ENCODE measurements around the gene JCAD. TPM values are rescaled to one million over a fixed set of nuclear protein-coding genes. Genes with fewer than 3 reads are reported as not detected.
"Not testable (repeated sequence)": the region's sequence is repeated elsewhere in the genome, so short reads cannot be mapped to it uniquely, and the experiment has no call there.

JCAD gene, protein sequence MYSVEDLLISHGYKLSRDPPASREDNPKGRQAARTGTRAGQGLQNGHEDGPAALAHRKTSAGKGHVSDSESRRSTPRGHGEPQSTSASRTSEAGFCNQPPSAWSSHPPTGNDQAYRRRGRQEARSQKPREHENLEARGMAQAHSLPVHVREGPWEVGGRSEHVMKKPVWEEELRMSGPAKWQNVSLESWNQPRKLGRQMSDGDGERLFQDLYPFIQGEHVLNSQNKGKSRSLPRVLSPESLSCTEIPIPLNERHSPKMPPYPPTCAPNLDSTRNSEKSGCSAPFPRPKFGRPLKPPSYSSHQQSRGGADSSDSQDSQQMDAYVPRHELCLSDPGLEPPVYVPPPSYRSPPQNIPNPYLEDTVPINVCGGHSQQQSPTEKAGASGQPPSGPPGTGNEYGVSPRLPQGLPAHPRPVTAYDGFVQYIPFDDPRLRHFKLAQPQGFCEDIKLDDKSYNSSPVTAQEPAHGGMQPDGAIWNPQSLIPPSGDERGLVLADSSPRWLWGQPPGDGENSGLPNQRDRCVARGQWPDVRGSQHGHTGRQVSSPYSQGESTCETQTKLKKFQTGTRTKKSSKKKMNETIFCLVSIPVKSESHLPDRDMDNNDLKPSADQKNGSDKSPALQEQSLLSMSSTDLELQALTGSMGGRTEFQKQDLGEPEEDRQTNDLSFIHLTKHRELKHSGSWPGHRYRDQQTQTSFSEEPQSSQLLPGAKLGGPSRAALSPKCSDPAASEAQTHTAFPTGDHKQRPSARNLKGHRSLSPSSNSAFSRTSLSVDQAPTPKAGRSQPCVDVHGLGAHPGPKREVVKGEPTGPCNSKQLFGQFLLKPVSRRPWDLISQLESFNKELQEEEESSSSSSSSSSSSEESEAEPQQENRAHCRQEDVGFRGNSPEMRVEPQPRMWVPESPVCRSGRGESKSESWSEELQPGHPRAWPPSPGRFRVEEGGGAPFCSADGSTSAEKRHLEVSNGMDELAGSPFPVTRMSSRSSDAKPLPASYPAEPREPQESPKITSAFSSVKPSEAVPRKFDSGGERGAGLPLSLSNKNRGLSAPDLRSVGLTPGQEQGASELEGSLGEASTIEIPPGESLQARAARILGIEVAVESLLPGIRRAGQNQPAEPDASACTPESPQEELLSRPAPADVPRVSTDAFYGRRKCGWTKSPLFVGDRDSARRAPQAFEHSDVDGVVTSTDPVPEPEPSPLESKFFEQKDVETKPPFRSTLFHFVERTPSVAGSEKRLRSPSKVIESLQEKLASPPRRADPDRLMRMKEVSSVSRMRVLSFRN (N-terminal part only)
- 19.3 TPM for total RNA-seq
- long read RNA-seq, partial matches to known transcripts: 5 of 12 reads
- long read RNA-seq, other reads (novel, unspliced or antisense): 7 of 12 reads

DNA sequence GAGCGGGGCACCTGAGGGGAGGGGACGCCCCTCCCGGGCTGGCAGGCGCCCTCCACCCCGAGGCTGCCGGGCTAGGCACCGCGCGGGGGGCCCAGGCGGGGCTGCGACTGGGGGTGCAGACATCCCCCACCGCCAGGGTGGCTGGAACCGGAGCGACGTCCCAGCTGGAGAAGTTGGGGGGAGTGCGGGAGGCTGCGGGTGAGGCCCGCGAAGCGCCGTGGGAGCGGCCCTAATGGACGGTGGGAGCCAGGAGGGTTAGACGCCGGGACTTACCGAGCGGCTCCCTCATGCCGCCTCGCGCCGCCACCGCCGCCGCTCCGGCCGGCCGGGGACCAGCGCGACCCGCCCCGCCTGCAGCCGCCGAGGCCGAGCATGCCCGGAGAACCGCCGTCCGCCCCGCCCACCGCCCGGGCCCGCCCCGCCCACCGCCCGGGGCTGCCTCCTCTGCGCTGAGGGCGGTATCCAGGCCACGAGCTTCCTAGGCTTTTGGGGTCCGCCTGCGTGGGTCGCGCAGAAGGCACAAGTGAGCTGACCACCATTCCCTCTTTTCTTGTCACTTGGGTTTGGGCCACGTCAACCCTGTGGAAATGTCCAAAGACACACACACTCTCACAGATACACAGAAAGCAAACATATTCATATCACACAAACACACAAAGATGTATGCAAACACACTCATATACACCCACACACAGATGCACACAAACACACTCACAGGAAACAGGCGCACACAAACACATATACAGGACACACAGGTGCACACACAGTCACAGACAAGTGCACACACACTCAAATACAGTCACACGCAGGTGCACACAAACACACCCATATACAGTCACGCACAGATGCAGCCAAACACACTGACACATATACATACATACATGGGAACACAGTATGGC lies at the start of gene JCAD:
TSS of gene JCAD (minus strand) at position 378 of the 899 bp plus-strand sequence. CDS start 11,774 bp downstream, outside the sequence.
- intact Hi-C loops (cut with DNase I): loop anchor here (5.0 to 10.0 kb wide), 2 partner anchors 128 to 1255 kb away; no protein-coding TSS in a partner anchor
- DNase-seq (ENCODE audit: low spot score): peak; percentile 88

GRCh38 chr10:30106987-30107386 lies 47.6 kb upstream of the JCAD start:
- intact Hi-C loops (cut with DNase I): no loop called here
- DNase-seq (ENCODE audit: low spot score): no peak

GRCh38 chr10:30103595-30104320 lies 44.4 kb upstream of the JCAD start:
- intact Hi-C loops (cut with DNase I): no loop called here

GRCh38 chr10:30099706-30100105 lies 40.3 kb upstream of the JCAD start:
- DNase-seq (ENCODE audit: low spot score); intact Hi-C loops (cut with DNase I): not testable (repeated sequence)

More at GRCh38 chr10:30103595-30104320, 44.4 kb upstream of the JCAD start:
- no peak for DNase-seq (ENCODE audit: low spot score)

GRCh38 chr10:30099101-30099500 lies 39.7 kb upstream of the JCAD start:
- intact Hi-C loops (cut with DNase I): no loop called here
- DNase-seq (ENCODE audit: low spot score): no peak

- intact Hi-C loops (cut with DNase I): no loop called here
- no peak for DNase-seq (ENCODE audit: low spot score)
Measured at GRCh38 chr10:30098629-30099028, 39.2 kb upstream of the JCAD start.

DNA sequence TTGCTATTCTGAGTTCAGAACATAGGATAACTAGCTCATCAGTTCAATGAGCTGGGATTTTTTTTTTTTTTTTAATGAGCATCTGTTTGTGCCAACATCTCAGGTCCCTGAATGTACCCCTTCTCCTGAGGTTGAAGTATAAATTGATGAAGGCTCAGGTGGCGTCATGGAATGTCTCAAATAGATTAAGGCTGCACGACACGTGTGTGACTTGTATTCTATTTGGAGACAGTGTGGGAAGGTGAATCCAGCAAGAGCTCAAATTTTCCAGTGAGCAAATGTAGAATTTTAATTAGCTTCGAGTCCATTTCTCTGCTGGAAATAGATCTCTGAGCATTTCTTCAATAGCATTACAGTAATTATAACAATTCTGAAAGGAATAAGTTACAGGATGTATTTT lies 37.2 kb upstream of the JCAD start:
- no peak for DNase-seq (ENCODE audit: low spot score)
- intact Hi-C loops (cut with DNase I): no loop called here

DNA sequence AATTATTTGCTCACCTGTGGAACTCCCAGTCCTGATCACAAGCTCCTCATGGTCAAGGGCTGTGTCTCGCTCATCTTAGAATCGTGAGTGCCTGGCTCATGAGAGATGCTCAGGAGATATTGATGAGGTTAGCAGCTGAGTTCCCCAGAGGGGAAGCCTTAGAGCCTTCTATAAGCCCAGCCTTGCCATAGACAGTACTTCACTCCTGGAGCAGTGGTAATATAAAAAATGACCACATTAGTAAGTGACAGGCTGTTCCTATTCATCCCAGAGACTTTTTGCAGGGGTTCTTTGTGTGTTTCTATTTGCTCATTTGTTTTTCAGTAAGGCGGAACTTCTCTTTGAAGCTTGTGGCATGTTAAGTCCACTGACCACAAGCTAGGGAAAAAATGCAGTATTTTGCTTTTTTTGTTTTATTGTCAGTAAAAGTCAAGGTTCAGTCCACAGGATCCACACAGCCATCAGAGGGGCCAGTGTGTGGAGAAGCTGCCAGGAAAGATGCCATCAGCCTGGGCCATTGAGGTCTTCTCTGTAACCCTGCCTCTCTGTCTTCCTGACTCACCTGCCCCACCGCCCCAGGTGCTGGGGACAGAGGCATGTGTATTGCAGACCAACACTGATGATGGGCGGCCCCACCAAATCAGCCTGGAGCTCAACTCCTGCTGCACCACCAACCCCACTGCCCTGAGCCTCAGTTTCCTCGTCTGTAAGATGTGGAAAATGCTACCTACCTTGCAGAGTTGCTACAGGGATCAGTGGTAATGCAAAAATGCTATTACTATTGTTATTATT lies 36.4 kb upstream of the JCAD start:
- no peak for DNase-seq (ENCODE audit: low spot score)

DNA sequence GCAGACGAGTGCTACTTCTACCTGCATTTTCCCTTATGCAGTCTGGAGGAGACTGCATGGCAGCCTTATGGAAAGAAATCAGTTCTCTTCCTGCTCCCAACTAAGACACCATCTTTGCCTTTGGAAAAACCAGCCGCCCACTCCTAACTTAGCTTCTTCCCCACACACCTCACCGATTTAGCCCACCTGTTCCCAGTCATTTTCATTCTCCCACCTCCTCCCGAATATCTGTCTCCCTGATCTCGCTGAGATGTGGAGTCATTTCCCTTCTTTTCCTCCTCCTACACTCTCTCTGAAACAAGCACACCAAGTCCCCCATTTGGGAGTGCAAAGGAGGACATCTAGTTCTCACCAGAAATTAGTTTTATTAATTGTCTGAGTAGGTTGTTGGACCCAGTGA lies 35.2 kb upstream of the JCAD start:
- intact Hi-C loops (cut with DNase I): no loop called here
- no peak for DNase-seq (ENCODE audit: low spot score)

More for the DNA sequence above, 36.4 kb upstream of the JCAD start:
- intact Hi-C loops (cut with DNase I): no loop called here

GRCh38 chr10:30093303-30093950 lies 34.0 kb upstream of the JCAD start:
- no peak for DNase-seq (ENCODE audit: low spot score)
- intact Hi-C loops (cut with DNase I): no loop called here

DNA sequence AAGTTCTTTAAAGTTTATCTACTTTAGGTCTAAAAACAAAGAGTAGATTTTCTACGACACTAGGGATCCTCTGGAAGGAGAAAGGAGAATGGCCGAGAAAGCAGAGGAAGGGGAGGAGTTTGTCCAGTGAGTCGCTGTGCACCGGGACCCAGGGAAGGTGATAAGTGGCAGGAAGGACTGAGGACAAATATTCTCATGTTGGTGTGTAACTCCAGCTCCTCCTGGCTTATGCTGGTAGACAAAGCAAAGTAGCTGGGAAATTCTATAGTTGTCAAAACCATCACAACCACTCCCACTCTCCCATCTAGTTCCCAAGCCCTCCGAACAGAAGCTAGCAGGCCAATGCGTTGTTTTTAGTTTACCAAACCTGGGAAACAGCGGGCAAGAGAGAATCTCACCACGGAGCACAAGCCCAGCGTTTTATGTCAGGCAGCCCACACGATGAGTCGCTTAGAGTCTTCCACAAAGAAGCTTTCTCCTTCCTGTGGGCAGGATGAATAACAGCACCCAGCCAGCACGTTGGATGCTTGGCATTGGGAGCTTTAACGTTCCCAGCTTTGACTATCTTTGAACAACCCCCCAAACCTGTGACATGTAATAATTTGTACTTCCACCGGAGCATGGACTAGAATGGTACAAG lies 32.9 kb upstream of the JCAD start:
- intact Hi-C loops (cut with DNase I): no loop called here
- DNase-seq (ENCODE audit: low spot score): no peak

GRCh38 chr10:30091136-30091535 lies 31.8 kb upstream of the JCAD start:
- intact Hi-C loops (cut with DNase I): no loop called here

GRCh38 chr10:30088178-30088577 lies 28.8 kb upstream of the JCAD start:
- DNase-seq (ENCODE audit: low spot score): no peak
- intact Hi-C loops (cut with DNase I): no loop called here

More at GRCh38 chr10:30091136-30091535, 31.8 kb upstream of the JCAD start:
- DNase-seq (ENCODE audit: low spot score): no peak

DNA sequence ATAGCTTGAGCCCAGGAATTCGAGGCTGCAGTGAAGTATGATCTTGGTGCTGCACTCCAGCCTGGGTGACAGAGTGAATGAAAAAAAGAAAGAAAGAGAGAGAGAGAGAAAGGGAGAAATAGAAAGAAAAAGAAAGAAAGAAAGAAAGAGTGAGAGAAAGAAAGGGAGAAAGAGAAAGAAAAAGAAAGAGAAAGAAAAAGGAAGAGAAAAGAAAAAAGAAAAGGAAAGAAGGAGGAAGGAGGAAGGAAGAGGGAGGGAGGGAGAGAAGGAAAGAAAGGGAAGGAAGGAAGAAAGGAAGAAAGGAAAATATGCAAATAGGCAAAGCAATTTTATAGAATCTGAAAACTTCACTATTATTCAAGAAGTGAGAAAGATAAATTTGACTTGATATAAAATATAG lies 24.5 kb upstream of the JCAD start:
- intact Hi-C loops (cut with DNase I): no loop called here
- no peak for DNase-seq (ENCODE audit: low spot score)

DNA sequence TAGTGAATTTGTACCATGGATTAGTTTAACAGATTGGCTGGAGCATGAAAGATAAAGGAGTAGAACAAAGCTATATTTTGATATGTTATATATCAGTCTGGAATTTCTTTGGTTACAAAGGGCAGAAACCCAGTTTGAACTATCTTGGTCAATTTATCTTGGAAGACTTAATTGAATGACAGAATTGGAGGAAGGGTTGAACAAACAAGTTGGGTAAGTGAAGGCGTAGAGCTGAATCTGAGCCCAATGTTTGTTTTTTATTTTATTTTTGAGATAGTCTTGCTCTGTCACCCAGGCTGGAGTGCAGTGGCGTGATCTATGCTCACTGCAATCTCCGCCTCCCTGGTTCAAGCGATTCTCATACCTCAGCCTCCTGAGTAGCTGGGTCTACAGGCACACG lies 21.8 kb upstream of the JCAD start:
- DNase-seq (ENCODE audit: low spot score): no peak
- intact Hi-C loops (cut with DNase I): no loop called here

DNA sequence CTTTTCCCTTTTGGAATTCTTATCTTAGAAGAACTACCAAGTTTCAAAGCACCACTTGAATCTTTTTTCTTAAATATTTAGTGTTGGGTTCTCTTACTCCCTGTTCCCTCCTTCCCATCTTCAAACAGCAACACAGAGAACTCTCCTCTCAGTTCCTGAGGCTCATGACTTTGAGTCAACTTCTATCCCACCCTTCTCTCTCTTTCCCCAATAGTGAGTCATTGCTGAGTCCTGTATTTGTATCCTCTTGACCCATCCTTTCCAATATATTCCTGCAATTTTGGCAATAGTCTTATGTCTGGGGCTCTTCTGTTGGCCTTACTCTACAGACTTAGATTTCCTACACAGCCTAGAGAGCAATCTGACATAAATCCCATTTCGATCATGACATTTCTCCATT lies 20.8 kb upstream of the JCAD start:
- intact Hi-C loops (cut with DNase I): no loop called here
- DNase-seq (ENCODE audit: low spot score): no peak
